IMR-90 (cell line): ENCODE results near the gene PIGH. TPM values are rescaled to one million over a fixed set of nuclear protein-coding genes. Genes with fewer than 3 reads are reported as not detected.

ENCODE experiments used
- ATAC-seq: fragments of 200-7000 bp; cut with Tn5 transposase; 2 replicates; pipeline ENCODE4 v1.9.1; 2020; ENCODE audit warnings: low read depth, mild to moderate bottlenecking, moderate library complexity
- BruUV-seq: library from RNA; stranded (reverse); fragments of 400-500 nt; replicated peaks from 2 replicates; lab custom pipeline; 2021; lab: Mats Ljungman, UMichigan
- CTCF ChIA-PET: fragments of 300-600 bp; formaldehyde crosslinking; extraction: SDS; loops from one replicate; lab custom pipeline; 2021; ENCODE audit warnings: antibody characterized with exemption; lab: Yijun Ruan, JAX
- POLR2A ChIA-PET: fragments of 300-600 bp; sonication (Branson Sonifier 250); formaldehyde crosslinking; loops from one replicate; lab custom pipeline; 2022; ENCODE audit warnings: antibody characterized with exemption; ENCODE audit not compliant: unreplicated experiment; lab: Charles Lee
- DNase-seq: peaks from one replicate; pipeline ENCODE4 v3.0.0; 2013
- H2AFZ ChIP-seq: replicated peaks from 2 replicates; pipeline ENCODE3; 2013; ENCODE audit warnings: low read length, mild to moderate bottlenecking; ENCODE audit not compliant: poor library complexity
- H2AK5ac ChIP-seq: 2 replicates; pipeline ENCODE4 v1.6.1; 2013; ENCODE audit warnings: low read depth, low read length, inconsistent platforms
- H2AK9ac ChIP-seq: replicated peaks from 2 replicates; pipeline ENCODE3; 2013; ENCODE audit warnings: mild to moderate bottlenecking, low read depth, low read length, moderate library complexity; ENCODE audit not compliant: poor library complexity
- H2BK120ac ChIP-seq: 2 replicates; pipeline ENCODE4 v1.6.1; 2013; ENCODE audit warnings: low read depth, low read length, inconsistent platforms
- H2BK15ac ChIP-seq: 3 replicates; pipeline ENCODE4 v1.6.1; 2013; ENCODE audit warnings: low read depth, low read length, inconsistent platforms
- H2BK20ac ChIP-seq: 2 replicates; pipeline ENCODE4 v1.6.1; 2013; ENCODE audit warnings: low read depth, mild to moderate bottlenecking, inconsistent platforms, low read length, moderate library complexity
- H2BK5ac ChIP-seq: 2 replicates; pipeline ENCODE4 v1.6.1; 2013; ENCODE audit warnings: mild to moderate bottlenecking, low read depth, low read length, inconsistent platforms; ENCODE audit not compliant: poor library complexity, severe bottlenecking
- H3K14ac ChIP-seq: replicated peaks from 2 replicates; pipeline ENCODE4 v1.6.1; 2013; ENCODE audit warnings: low read depth, low read length, inconsistent platforms
- H3K18ac ChIP-seq: 2 replicates; pipeline ENCODE4 v1.6.1; 2013; ENCODE audit warnings: low read depth, low read length, control low read depth
- H3K23ac ChIP-seq: 2 replicates; pipeline ENCODE4 v1.6.1; 2013; ENCODE audit warnings: low read depth, low read length, inconsistent platforms
- H3K27ac ChIP-seq: 2 replicates; pipeline ENCODE4 v1.5.1; 2013; ENCODE audit warnings: mild to moderate bottlenecking, control low read depth, low read length; ENCODE audit not compliant: insufficient read depth
- H3K27me3 ChIP-seq: 2 replicates; pipeline ENCODE4 v1.6.1; 2013; ENCODE audit warnings: low read length; ENCODE audit not compliant: control insufficient read depth, insufficient read depth
- H3K36me3 ChIP-seq: 2 replicates; pipeline ENCODE4 v1.6.1; 2013; ENCODE audit warnings: low read length, mixed read lengths; ENCODE audit not compliant: control insufficient read depth, insufficient read depth
- H3K4ac ChIP-seq: 2 replicates; pipeline ENCODE4 v1.6.1; 2013; ENCODE audit warnings: low read depth, low read length, inconsistent platforms
- H3K4me1 ChIP-seq: 2 replicates; pipeline ENCODE4 v1.6.1; 2013; ENCODE audit warnings: low read length, mixed read lengths; ENCODE audit not compliant: control insufficient read depth, insufficient read depth
- H3K4me2 ChIP-seq: 2 replicates; pipeline ENCODE4 v1.6.1; 2013; ENCODE audit warnings: low read depth, mild to moderate bottlenecking, control low read depth, low read length, moderate library complexity
- H3K4me3 ChIP-seq: 2 replicates; pipeline ENCODE4 v1.5.1; 2013; ENCODE audit warnings: low read depth, mild to moderate bottlenecking, control low read depth, low read length, moderate library complexity; ENCODE audit not compliant: insufficient read depth
- H3K56ac ChIP-seq: 2 replicates; pipeline ENCODE4 v1.6.1; 2013; ENCODE audit warnings: low read length, inconsistent platforms; ENCODE audit not compliant: insufficient read depth; ENCODE audit errors: extremely low read depth
- H3K79me1 ChIP-seq, 2 experiments: 2 replicates each; pipeline ENCODE4 v1.6.1; 2013; ENCODE audit warnings: low read length in 2 of 2, inconsistent platforms in 1 of 2, low read depth in 1 of 2
- H3K9ac ChIP-seq: 2 replicates; pipeline ENCODE4 v1.6.1; 2013; ENCODE audit warnings: low read depth, low read length, control low read depth
- H3K9me1 ChIP-seq: 2 replicates; pipeline ENCODE4 v1.6.1; 2013; ENCODE audit warnings: low read length, inconsistent platforms; ENCODE audit not compliant: insufficient read depth
- H3K9me3 ChIP-seq: 2 replicates; pipeline ENCODE4 v1.6.1; 2013; ENCODE audit warnings: low read length; ENCODE audit not compliant: control insufficient read depth, insufficient read depth
- H4K20me1 ChIP-seq: 2 replicates; pipeline ENCODE4 v1.6.1; 2013; ENCODE audit warnings: low read length, inconsistent platforms; ENCODE audit not compliant: insufficient read depth
- H4K5ac ChIP-seq: 2 replicates; pipeline ENCODE4 v1.6.1; 2013; ENCODE audit warnings: mild to moderate bottlenecking, low read depth, low read length, control low read depth
- H4K8ac ChIP-seq, 2 experiments: 2 replicates each; pipeline ENCODE4 v1.6.1; 2013; ENCODE audit warnings: low read depth in 2 of 2, low read length in 2 of 2, control low read depth in 1 of 2, inconsistent platforms in 1 of 2
- H4K91ac ChIP-seq: 2 replicates; pipeline ENCODE4 v1.6.1; 2013; ENCODE audit warnings: low read depth, low read length, inconsistent platforms; ENCODE audit not compliant: insufficient read depth
- MAFK ChIP-seq: IDR thresholded peaks from 2 replicates; pipeline ENCODE4 v1.6.1; 2012; ENCODE audit warnings: low read depth, low read length, improper control_type of control experiment
- MXI1 ChIP-seq: IDR thresholded peaks from 2 replicates; pipeline ENCODE4 v1.6.1; 2012; ENCODE audit warnings: low read depth, mild to moderate bottlenecking, low read length, moderate library complexity, borderline replicate concordance
- RAD21 ChIP-seq: IDR thresholded peaks from 2 replicates; pipeline ENCODE4 v1.6.1; 2012; ENCODE audit warnings: low read length, improper control_type of control experiment
- RFX5 ChIP-seq: IDR thresholded peaks from 2 replicates; pipeline ENCODE4 v1.8.0; 2012; ENCODE audit warnings: low read depth, mild to moderate bottlenecking, low read length, moderate library complexity
- WGBS, 2 experiments: methylation state at CpG; one replicate each; pipeline versions ENCODE4 v1.1.5 to v1.1.7; 2013; ENCODE audit warnings: missing lambda C conversion rate in 2 of 2; ENCODE audit not compliant: insufficient read length in 1 of 2; ENCODE audit errors: extremely low coverage in 2 of 2; 5-methylcytosine and 5-hydroxymethylcytosine counted together
- dilution Hi-C: fragments of 300-500 bp; cut with HindIII; formaldehyde crosslinking; loops from one replicate; pipeline ENCODE4 v1.14.3; 2018; ENCODE audit warnings: low sequenced_read_pairs; ENCODE audit not compliant: unreplicated experiment
- in situ Hi-C: fragments of 300-500 bp; cut with MboI; formaldehyde crosslinking; loops from 3 replicates; pipeline ENCODE4 v1.14.3; 2019; ENCODE audit warnings: low sequenced_read_pairs, inconsistent platforms, mixed read lengths
- intact Hi-C: fragments of 100-400 bp; cut with micrococcal nuclease; formaldehyde crosslinking; loops from 2 replicates; pipeline ENCODE4 v1.10.0; 2022
- polyA plus RNA-seq, 3 experiments: library from polyadenylated mRNA; depleted of rRNA; stranded (reverse); fragments of >200 nt; gene quantifications; 2 replicates each; pipeline ENCODE4 v1.2.3, GENCODE V29; 2012; ENCODE audit warnings: low replicate concordance in 1 of 3
- total RNA-seq: library from RNA; depleted of rRNA; stranded (reverse); fragments of >200 nt; gene quantifications from 2 replicates; pipeline ENCODE4 v1.2.3, GENCODE V29; 2012

Gene PIGH
- total and polyA plus RNA-seq, 2 of the 4 experiments (the other 2 are of a cell fraction): 7.9 to 13.5 TPM

DNA sequence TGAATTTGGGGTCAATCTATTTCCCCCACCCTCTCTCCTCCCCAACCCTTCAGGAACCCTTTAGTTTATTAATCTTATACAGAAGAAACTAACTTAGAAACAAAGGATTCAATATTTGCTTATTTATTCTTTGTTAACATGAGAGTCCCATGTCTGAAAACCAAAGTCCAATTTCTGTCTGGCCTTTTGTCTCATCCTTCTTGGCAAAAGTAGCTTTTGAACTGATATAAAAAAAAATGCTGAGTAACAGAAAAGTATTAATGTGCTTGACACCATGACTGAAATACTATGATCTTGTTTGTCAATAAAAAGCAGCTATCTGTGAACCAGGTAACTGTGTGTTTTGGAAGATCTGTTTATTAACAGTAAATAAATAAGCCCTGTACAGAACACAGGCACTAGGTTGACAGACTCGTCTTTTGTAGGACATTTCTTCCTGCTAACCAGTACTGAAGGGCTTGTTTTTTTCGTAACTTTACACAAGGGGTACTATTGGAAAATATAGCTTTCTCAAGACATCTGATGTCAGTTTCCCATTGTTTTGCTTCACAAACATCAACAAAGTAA, 10.8 kb downstream of the PIGH start:
- H2BK20ac ChIP-seq: no peak overlapping the region
- no peaks in the 10 kb centered on the region for H3K9me1 ChIP-seq
- WGBS, 2 experiments: no CpG with 5 or more reads among the region's 2 CpGs
- H3K36me3 ChIP-seq: peaks cover 10% of the 10 kb centered on the region
- dilution Hi-C loops: no loop called here
- H2AFZ ChIP-seq: no peak overlapping the region
- H4K8ac ChIP-seq: no peak overlapping the region
- no peak overlapping the region for H4K5ac ChIP-seq
- no peak for DNase-seq
- no peak overlapping the region for H4K91ac ChIP-seq
- ATAC-seq: no peak
- no peak overlapping the region for H3K9ac ChIP-seq
- TF ChIP-seq RFX5: no peak
- no peak for TF ChIP-seq MXI1
- no peak for TF ChIP-seq RAD21
- 0 out of 2 replicates have a peak, but pooled peaks have one; percentile 23 for TF ChIP-seq MAFK
- H2AK9ac ChIP-seq: no peak overlapping the region
- no peaks in the 10 kb centered on the region for H3K9me3 ChIP-seq
- no peak overlapping the region for H2AK5ac ChIP-seq
- H3K4me3 ChIP-seq: no peak overlapping the region
- H3K4me1 ChIP-seq: no peaks in the 10 kb centered on the region
- ChIA-PET CTCF (interaction anchor here (1.0 to 1.5 kb wide), 2 partner anchors 115 kb away, joined by 4 to 5 read pairs; no protein-coding TSS in a partner anchor), POLR2A (no interaction called here)
- intact Hi-C loops: no loop called here
- H3K4ac ChIP-seq: no peak overlapping the region
- H3K18ac ChIP-seq: no peak overlapping the region
- in situ Hi-C loops: loop anchor here (5.0 kb wide), 1 partner anchor 113 kb away; the partner anchor contains the start of gene RDH12
- no peak overlapping the region for H2BK120ac ChIP-seq
- H4K20me1 ChIP-seq: no peaks in the 10 kb centered on the region
- no peaks in the 10 kb centered on the region for H3K79me1 ChIP-seq
- H3K56ac ChIP-seq: no peak overlapping the region
- no peak overlapping the region for H3K27ac ChIP-seq
- no peak overlapping the region for H3K14ac ChIP-seq
- H2BK5ac ChIP-seq: no peak overlapping the region
- no TSS peak for BruUV-seq
- no peak overlapping the region for H2BK15ac ChIP-seq
- no peak overlapping the region for H3K4me2 ChIP-seq
- no peak overlapping the region for H3K23ac ChIP-seq
- no peaks in the 10 kb centered on the region for H3K27me3 ChIP-seq
